Heart left ventricle (tissue), 13 donors: Measurements from ENCODE around the gene ZNF536.

ENCODE experiments used
- CTCF ChIP-seq, 12 donors: fragments of 200-600 bp; sonication (generic) in 4 of 12; IDR thresholded peaks; one replicate each; pipeline versions ENCODE4 v1.5.0 to v1.8.0; 2018 to 2022; ENCODE audit warnings: antibody characterized with exemption in 12 of 12, mild to moderate bottlenecking in 5 of 12
- POLR2A ChIP-seq, 2 donors: fragments of 450-650 bp; IDR thresholded peaks; one replicate each; pipeline ENCODE4 v1.6.1; 2017; ENCODE audit warnings: antibody characterized with exemption in 2 of 2, mild to moderate bottlenecking in 2 of 2, moderate library complexity in 2 of 2
- donor health status: ischemic (EF 13 %, LVEDD 7.1; RV severe dilation, severe dysfunction).
- donor health status: DM: no; HTN: yes; CAD: no.
- donor health status: DM: no; HTN: no; CAD: no.
- donor health status: ischemic (EF 25% LVEDD 6.9; RV normal size, moderate dysfunction).
- donor health status: ischemic (EF 25% LVEDD 5.7; RV mildly dilated, moderate dysfunction).
- donor health status: ischemic (EF 35%, LVEDD 5.7; RV mildly dilated, moderate dysfunction).
- donor health status: nonischemic (EF 11% LVEDD 7.7; RV severe dilation, severe dysfunction).
- donor health status: DM: yes; HTN: yes; CAD: no.
- donor health status: PGD.
- donor health status: ischemic (EF 29% LVEDD 5.4; RV normal size, mild dysfunction).
- donor health status: nonischemic (EF 23%, LVEDD 6.1; RV moderate dilation, normal function).

DNA sequence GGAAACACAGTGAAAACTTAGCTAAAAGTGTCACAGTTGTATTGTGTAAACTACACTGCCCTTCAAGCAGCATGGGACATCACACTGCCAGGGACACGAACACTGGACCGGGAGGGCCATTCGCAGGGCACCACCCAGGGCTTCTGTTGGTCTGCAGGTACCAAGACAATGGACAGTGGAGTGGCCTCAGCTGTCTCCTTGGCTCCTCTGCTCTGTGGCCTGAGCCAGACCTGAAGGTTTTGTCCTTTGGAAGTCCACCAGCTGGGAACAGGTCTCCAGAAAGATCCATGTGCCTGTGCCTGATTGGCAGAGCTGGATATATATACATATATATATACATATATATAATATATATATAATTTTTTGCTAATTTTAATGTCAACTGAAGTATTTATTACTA, 149.8 kb downstream of the ZNF536 start:
- no peak for TF ChIP-seq CTCF (IDR thresholded peaks at IDR 0.05)
- TF ChIP-seq POLR2A (IDR thresholded peaks at IDR 0.05): no peak
